Measurements from ENCODE around the gene MVB12A. TPM values are rescaled to one million over a fixed set of nuclear protein-coding genes. Genes with fewer than 3 reads are reported as not detected.

MVB12A gene
- total and polyA plus RNA-seq, 2 experiments from 2014 or later, result 36.6 to 60.3 TPM

Other genes starting within 250 kb of the MVB12A start
- 13.7 and 15.5 TPM in 2 replicates for gene USE1, start 204.7 kb upstream of the MVB12A start, total RNA-seq (2014; rRNA removed; shearing (Covaris generic))
- 18.6 and 19.4 TPM in 2 replicates for gene USE1, start 204.7 kb upstream of the MVB12A start, polyA plus RNA-seq (2016; fragmentation: Nextera tagmentation; extraction: Ambion mirVana)
- gene OCEL1, start 193.8 kb upstream of the MVB12A start, total RNA-seq (2014; rRNA removed; shearing (Covaris generic)), result 9.6 and 12.7 TPM in 2 replicates
- 47.4 and 50.6 TPM in 2 replicates for gene OCEL1, start 193.8 kb upstream of the MVB12A start, polyA plus RNA-seq (2016; fragmentation: Nextera tagmentation; extraction: Ambion mirVana)
- gene NR2F6, start 174.1 kb upstream of the MVB12A start, total RNA-seq (2014; rRNA removed; shearing (Covaris generic)), result 172 and 209 TPM in 2 replicates
- 64.0 and 67.4 TPM in 2 replicates for gene NR2F6, start 174.1 kb upstream of the MVB12A start, polyA plus RNA-seq (2016; fragmentation: Nextera tagmentation; extraction: Ambion mirVana)
- gene USHBP1, start 155.3 kb upstream of the MVB12A start, total RNA-seq (2014; rRNA removed; shearing (Covaris generic)), result 5.2 and 5.6 TPM in 2 replicates
- 4.0 and 4.6 TPM in 2 replicates for gene USHBP1, start 155.3 kb upstream of the MVB12A start, polyA plus RNA-seq (2016; fragmentation: Nextera tagmentation; extraction: Ambion mirVana)
- gene BABAM1, start 152.6 kb upstream of the MVB12A start, total RNA-seq (2014; rRNA removed; shearing (Covaris generic)), result 78.1 and 87.8 TPM in 2 replicates
- 88.7 and 95.0 TPM in 2 replicates for gene BABAM1, start 152.6 kb upstream of the MVB12A start, polyA plus RNA-seq (2016; fragmentation: Nextera tagmentation; extraction: Ambion mirVana)
- gene ANKLE1, start 138.1 kb upstream of the MVB12A start, total RNA-seq (2014; rRNA removed; shearing (Covaris generic)), result 20.2 and 50.1 TPM in 2 replicates
- gene ANKLE1, start 138.1 kb upstream of the MVB12A start, polyA plus RNA-seq (2016; fragmentation: Nextera tagmentation; extraction: Ambion mirVana), result 9.1 and 11.2 TPM in 2 replicates
- 11.4 and 16.5 TPM in 2 replicates for gene ABHD8, start 116.6 kb upstream of the MVB12A start, total RNA-seq (2014; rRNA removed; shearing (Covaris generic))
- 5.0 and 5.5 TPM in 2 replicates for gene ABHD8, start 116.6 kb upstream of the MVB12A start, polyA plus RNA-seq (2016; fragmentation: Nextera tagmentation; extraction: Ambion mirVana)
- 59.9 and 70.6 TPM in 2 replicates for gene MRPL34, start 114.2 kb upstream of the MVB12A start, total RNA-seq (2014; rRNA removed; shearing (Covaris generic))
- gene MRPL34, start 114.2 kb upstream of the MVB12A start, polyA plus RNA-seq (2016; fragmentation: Nextera tagmentation; extraction: Ambion mirVana), result 266 and 280 TPM in 2 replicates
- gene DDA1, start 110.5 kb upstream of the MVB12A start, total RNA-seq (2014; rRNA removed; shearing (Covaris generic)), result 28.2 and 34.6 TPM in 2 replicates
- gene DDA1, start 110.5 kb upstream of the MVB12A start, polyA plus RNA-seq (2016; fragmentation: Nextera tagmentation; extraction: Ambion mirVana), result 107 and 112 TPM in 2 replicates
- 14.4 and 24.9 TPM in 2 replicates for gene ANO8, start 85.2 kb upstream of the MVB12A start, total RNA-seq (2014; rRNA removed; shearing (Covaris generic))
- gene ANO8, start 85.2 kb upstream of the MVB12A start, polyA plus RNA-seq (2016; fragmentation: Nextera tagmentation; extraction: Ambion mirVana), result 4.3 and 4.5 TPM in 2 replicates
- 67.8 and 78.6 TPM in 2 replicates for gene GTPBP3, start 82.5 kb upstream of the MVB12A start, total RNA-seq (2014; rRNA removed; shearing (Covaris generic))
- gene GTPBP3, start 82.5 kb upstream of the MVB12A start, polyA plus RNA-seq (2016; fragmentation: Nextera tagmentation; extraction: Ambion mirVana), result 23.5 and 25.4 TPM in 2 replicates
- gene PLVAP, start 42.7 kb upstream of the MVB12A start, total RNA-seq (2014; rRNA removed; shearing (Covaris generic)), result not detected in 2 replicates
- gene PLVAP, start 42.7 kb upstream of the MVB12A start, polyA plus RNA-seq (2016; fragmentation: Nextera tagmentation; extraction: Ambion mirVana), result not detected in 2 replicates
- gene CCDC194, start 25.9 kb upstream of the MVB12A start, total RNA-seq (2014; rRNA removed; shearing (Covaris generic)), result 0.49 TPM in 1 of 2 replicates, not detected in the other
- 0.38 TPM in 1 of 2 replicates, not detected in the other for gene CCDC194, start 25.9 kb upstream of the MVB12A start, polyA plus RNA-seq (2016; fragmentation: Nextera tagmentation; extraction: Ambion mirVana)
- gene BST2, start 14.4 kb upstream of the MVB12A start, total RNA-seq (2014; rRNA removed; shearing (Covaris generic)), result 28.9 and 33.9 TPM in 2 replicates
- 22.0 and 24.9 TPM in 2 replicates for gene BST2, start 14.4 kb upstream of the MVB12A start, polyA plus RNA-seq (2016; fragmentation: Nextera tagmentation; extraction: Ambion mirVana)
- 0.90 and 1.8 TPM in 2 replicates for gene TMEM221, start 28.6 kb downstream of the MVB12A start, total RNA-seq (2014; rRNA removed; shearing (Covaris generic))
- 0.40 and 1.8 TPM in 2 replicates for gene TMEM221, start 28.6 kb downstream of the MVB12A start, polyA plus RNA-seq (2016; fragmentation: Nextera tagmentation; extraction: Ambion mirVana)
- gene NXNL1, start 40.9 kb downstream of the MVB12A start, total RNA-seq (2014; rRNA removed; shearing (Covaris generic)), result not detected in 2 replicates
- gene NXNL1, start 40.9 kb downstream of the MVB12A start, polyA plus RNA-seq (2016; fragmentation: Nextera tagmentation; extraction: Ambion mirVana), result not detected in 2 replicates
- gene SLC27A1, start 50.5 kb downstream of the MVB12A start, total RNA-seq (2014; rRNA removed; shearing (Covaris generic)), result 9.3 and 11.6 TPM in 2 replicates
- gene SLC27A1, start 50.5 kb downstream of the MVB12A start, polyA plus RNA-seq (2016; fragmentation: Nextera tagmentation; extraction: Ambion mirVana), result 2.1 and 3.5 TPM in 2 replicates
- 55.4 and 63.5 TPM in 2 replicates for gene PGLS, start 91.6 kb downstream of the MVB12A start, total RNA-seq (2014; rRNA removed; shearing (Covaris generic))
- gene PGLS, start 91.6 kb downstream of the MVB12A start, polyA plus RNA-seq (2016; fragmentation: Nextera tagmentation; extraction: Ambion mirVana), result 56.9 and 62.2 TPM in 2 replicates
- gene COLGALT1, start 135.6 kb downstream of the MVB12A start, total RNA-seq (2014; rRNA removed; shearing (Covaris generic)), result 52.0 and 63.4 TPM in 2 replicates
- gene COLGALT1, start 135.6 kb downstream of the MVB12A start, polyA plus RNA-seq (2016; fragmentation: Nextera tagmentation; extraction: Ambion mirVana), result 16.1 and 18.2 TPM in 2 replicates